PC-3 (cell line): Measurements from ENCODE around the gene TM4SF5.

Experiments
- EZH2 ChIP-seq: fragments of 300-600 bp; sonication (generic); IDR thresholded peaks from one replicate; pipeline ENCODE4 v1.6.1; 2017; ENCODE audit warnings: antibody characterized with exemption, mild to moderate bottlenecking, low read length; ENCODE audit not compliant: unreplicated experiment
- EZH2phosphoT487 ChIP-seq: fragments of 300-600 bp; sonication (generic); IDR thresholded peaks from 2 replicates; pipeline ENCODE4 v1.6.1; 2018; ENCODE audit warnings: mild to moderate bottlenecking, antibody characterized with exemption, low read length, borderline replicate concordance
- TF ChIP-seq, protein P1 (sequence below): fragments of 300-600 bp; sonication (generic); conservative IDR thresholded peaks from 2 replicates; pipeline ENCODE4 v1.5.1; 2017; ENCODE audit warnings: antibody characterized with exemption, low read depth, mild to moderate bottlenecking, low read length

DNA sequence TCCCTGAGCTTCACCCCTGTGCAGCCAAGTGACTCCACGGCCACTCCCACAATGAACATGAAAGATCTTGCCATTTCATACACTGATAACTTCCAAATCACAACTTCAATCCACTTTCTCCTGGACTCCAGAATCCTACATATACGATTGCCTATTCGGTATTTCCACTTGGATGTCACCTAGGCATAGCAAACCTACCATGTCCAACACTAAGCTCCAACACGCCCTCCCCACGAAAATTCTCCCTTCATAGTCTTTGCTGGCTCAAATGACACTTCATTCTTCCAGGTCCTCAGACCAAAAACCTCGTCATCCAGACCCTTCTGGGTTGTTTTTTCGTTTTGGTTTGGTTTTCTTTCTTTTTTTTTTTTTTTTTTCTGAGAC, 19.0 kb downstream of the TM4SF5 start:
- TF ChIP-seq, protein P1, sequence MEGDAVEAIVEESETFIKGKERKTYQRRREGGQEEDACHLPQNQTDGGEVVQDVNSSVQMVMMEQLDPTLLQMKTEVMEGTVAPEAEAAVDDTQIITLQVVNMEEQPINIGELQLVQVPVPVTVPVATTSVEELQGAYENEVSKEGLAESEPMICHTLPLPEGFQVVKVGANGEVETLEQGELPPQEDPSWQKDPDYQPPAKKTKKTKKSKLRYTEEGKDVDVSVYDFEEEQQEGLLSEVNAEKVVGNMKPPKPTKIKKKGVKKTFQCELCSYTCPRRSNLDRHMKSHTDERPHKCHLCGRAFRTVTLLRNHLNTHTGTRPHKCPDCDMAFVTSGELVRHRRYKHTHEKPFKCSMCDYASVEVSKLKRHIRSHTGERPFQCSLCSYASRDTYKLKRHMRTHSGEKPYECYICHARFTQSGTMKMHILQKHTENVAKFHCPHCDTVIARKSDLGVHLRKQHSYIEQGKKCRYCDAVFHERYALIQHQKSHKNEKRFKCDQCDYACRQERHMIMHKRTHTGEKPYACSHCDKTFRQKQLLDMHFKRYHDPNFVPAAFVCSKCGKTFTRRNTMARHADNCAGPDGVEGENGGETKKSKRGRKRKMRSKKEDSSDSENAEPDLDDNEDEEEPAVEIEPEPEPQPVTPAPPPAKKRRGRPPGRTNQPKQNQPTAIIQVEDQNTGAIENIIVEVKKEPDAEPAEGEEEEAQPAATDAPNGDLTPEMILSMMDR, result no peak
- TF ChIP-seq EZH2phosphoT487 (no peak), EZH2 (no peak)
